Fibroblast of skin of left quadriceps (primary cell): ENCODE data around the gene EHBP1L1.
A peak's percentile ranks its signal among the peaks of the same experiment; 100 is the strongest.

Experiments
- DNase-seq, 2 experiments: peaks; one replicate each; pipeline ENCODE4 v3.0.0-alpha.2; 2013; ENCODE audit warnings: low read depth in 2 of 2

Gene EHBP1L1

GRCh38 chr11:65546217-65546958, 29.5 kb upstream of the EHBP1L1 start:
- no peak for DNase-seq

- no peak for DNase-seq
Measured at GRCh38 chr11:65547446-65548125, 28.3 kb upstream of the EHBP1L1 start.

- no peak for DNase-seq
Measured at GRCh38 chr11:65548395-65548794, 27.5 kb upstream of the EHBP1L1 start.

DNA sequence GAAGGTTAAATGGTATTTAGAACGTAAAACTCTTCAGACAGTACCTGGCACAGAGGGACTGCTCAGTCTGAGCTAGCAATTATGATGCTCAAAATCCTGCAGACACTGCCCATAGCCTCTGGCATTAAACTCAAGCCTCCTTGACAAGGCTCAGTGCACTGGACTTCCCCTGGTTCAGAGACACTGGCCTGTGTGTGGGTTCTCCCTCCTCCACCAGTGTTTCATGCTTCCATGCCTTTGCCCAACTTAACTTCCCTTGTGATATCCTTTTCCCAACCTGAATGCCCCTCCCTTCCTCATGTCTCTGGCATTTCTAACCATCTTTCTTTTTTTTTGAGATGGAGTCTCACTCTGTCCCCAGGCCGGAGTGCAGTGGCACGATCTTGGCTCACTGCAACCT, 26.8 kb upstream of the EHBP1L1 start:
- DNase-seq, result no peak

- DNase-seq, result no peak
Measured at GRCh38 chr11:65551572-65552387, 24.1 kb upstream of the EHBP1L1 start.

- DNase-seq, result no peak
Measured at GRCh38 chr11:65552388-65552951, 23.4 kb upstream of the EHBP1L1 start.

DNA sequence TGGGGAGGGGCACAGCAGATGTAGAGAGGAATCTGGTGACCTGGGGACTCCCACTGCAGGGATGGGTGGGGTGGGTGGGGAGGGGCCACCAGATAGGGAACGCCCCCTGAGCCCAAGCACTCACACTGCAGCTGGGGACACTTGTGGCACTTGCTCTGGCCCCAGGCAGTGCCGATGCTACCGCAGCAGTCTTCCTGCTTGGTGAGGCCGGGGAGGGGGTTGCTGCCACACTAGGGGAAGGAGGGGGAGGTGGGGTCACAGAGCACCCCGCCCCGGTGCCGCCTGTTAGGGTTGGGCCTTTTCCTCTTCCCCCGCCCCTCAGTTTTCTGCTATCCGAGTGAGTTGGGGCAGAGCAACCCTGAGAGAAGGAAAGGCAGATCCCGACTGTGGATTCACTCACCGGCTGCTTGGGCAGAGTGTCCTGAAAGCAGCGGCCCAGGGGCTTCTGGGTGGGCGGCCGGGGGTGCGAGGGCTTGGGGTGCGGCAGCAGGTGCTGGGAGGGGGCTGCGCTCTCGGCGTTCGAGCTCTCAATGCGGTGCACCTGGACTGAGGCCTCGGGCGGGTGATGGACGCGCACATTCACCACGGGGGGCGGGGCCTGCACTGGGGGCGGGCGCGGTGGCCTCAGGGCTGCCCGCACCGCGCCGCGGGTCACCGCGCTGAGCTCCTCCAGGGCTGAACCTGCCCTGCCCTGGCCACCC, 22.4 kb upstream of the EHBP1L1 start:
- no peak for DNase-seq

DNA sequence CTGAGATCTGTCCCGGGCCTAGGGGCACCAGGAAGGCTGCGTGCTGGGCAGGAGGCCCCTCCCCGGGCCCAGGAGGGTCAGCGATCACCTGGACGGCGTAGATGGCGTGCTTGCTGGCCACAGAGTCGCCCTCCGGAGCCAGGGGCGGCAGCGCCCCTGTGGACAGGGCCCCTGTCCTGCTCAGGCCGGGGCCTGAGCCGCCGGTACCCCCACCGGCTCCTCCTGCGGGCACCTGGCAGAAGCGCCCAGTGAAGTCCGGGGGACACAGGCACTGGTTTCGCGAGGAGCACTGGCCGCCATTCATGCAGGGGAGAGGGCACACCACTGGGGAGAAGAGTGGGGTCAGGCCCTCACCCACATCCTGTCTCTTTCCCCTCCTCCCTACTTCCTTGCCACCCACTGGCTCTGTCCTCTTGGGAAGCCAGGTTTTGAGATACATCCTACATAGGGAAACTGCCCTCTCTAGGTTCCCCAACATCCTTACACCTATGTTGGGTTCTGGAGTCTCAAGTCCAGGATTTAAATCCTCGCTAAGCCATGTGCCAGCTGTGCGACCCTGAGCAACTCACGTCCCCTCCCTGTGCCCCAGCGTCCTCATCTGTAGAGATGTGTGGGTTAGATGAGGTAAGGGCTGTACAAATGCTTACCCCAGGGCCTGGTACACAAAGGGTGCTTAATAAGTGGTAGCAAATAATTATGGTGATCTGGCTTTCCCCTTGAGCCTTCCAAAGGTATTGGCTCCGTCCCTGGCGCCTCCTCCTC, 21.6 kb upstream of the EHBP1L1 start:
- DNase-seq, result no peak

GRCh38 chr11:65554842-65555430, 20.9 kb upstream of the EHBP1L1 start:
- DNase-seq, result no peak

DNA sequence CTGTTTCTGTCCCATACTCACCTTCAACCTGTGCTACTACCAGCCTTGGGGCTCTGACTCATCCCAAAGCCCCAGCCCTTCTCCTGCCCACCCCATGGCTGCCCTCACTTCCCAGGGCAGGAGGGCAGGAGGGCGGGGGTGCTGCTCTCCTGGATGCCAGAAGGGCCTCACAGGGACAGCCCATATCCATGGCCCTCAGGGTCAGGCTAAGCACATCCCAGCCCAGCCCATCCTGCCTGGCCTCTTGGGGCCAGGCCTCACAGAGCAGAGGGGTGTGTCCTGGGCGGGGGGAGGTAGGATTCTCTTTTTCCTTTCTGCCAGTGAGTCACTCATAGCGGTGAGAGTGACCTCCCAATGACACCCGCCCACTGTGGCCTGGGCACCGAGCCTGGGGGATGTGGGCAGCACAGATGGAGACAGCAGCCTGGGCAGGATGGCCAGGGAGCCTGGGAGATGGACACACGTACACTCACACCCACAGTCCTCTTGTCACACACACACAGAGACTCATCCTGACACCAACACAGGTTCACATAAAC, 20.1 kb upstream of the EHBP1L1 start:
- no peak for DNase-seq

DNA sequence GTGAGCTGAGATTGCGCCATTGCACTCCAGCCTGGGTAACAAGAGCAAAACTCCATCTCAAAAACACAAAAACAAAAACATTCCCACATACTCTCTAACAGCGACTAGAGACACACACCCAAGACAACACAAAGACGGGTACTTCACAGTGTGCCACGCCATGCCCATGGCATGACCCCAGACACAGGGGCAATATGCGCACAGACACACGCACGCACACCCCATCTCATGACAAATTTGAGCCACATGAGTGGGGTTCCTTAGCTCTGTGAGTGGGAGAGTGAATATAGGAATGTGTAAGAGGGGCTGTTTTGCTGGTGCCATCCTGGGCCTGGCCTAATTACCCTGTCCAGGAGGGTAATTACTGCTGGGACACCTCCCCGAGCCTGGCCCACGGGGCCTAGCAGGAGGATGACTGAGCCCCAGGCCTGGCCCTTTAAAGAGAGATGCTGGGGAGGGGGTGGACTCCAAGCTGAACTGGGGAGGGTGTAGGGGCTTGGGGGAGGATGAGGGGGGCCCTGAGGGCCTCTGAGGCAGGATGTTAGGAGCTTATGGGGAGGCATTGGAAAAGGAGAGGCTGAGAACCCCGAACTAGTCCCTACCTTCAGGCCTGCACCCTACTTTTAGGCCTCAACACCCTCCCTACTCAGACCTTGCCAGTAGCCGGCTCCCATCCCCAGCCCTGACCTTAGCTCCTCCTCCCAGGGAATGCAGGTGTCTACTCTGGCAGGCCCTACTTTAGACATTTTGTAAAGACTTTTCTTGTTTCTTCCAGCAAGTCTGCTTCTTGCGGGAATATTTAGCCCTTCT, 19.2 kb upstream of the EHBP1L1 start:
- DNase-seq, result no peak

DNA sequence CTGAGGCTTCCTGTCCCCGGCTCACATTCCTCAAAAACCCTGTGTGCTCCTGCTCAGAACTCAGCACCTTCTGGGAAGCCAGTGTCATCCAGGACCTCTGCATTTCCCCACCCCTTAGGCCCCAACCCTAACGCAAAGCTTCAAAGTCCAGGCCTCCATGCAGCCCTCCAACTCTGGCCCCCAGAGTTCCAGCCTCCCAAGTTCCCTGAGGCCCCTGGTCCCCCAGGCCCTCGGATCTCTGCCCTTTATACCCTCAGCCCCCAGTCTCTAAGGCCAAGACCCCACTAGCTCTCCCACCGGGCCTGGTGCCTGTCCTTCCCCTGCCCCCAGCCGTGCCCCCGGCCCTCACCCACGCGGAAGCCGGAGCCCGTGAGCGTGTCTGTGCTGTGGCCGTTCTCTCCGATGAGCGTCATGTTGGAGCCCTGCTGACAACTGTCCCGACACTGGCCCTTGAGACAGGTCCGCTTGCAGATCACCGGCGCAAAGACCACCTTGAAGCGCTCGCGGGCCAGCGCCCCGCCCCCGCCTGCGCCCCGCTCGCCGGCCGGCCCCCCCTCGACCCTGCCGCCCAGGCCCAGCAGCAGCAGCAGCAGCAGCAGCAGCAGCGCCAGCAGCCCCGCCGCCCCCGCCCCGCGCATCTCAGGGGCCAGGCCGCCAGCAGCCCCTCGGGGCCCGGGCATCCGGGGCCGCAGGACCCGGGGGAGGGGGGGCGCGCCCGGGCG, 18.4 kb upstream of the EHBP1L1 start:
- DNase-seq, result no peak

DNA sequence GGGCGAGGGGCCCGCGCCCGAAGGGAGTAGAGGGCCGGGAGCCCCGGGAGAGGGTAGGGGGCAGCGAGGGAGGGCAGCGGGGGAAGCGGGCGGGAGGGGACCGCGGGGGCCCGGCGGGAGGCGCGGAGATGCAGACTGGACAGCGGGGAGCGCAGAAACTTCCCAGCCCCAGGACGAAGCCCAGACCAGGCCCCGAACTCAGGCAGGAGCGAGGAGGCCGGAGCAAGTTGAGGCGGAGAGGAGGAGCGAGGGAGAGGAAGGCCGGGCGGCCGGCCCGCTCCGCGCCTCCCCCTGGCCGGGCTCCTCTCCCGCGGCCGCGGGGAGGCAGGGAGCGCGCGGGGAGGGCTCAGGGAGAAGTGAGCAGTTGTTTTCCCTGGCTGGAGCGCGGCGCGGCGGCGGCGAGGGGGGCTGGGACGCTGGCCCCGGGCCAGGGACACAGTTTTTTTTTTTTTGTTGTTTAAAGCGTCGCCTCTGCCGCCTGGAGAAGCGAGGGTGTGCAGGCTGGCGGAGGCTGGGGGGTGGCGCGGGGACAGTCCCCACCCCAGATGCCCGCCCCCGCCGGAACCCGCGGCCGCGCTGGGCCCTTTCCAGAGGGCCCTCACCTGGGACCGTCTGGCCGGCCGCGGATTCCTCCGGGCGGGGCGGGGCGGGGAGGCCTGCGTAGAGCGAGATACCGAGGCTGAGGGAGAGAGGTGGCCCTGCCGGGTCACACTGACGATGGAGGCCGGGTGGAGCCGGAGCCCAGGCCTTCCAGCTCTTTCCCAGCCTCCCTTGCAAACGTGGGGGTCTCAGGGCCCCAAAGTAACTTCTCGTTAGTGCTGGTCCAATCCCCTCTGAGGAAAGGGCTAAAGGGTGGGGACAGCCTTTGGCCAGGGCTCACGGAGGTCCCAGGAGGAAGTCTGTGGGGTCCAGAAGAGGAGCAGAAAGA, 17.6 kb upstream of the EHBP1L1 start, which contains the start of gene LTBP3:
Gene LTBP3, minus strand, starts transcription at position 358 of the 928 bp plus-strand sequence. CDS start 400 bp downstream, outside the sequence.
- peak; percentile 65 to 70 for DNase-seq

DNA sequence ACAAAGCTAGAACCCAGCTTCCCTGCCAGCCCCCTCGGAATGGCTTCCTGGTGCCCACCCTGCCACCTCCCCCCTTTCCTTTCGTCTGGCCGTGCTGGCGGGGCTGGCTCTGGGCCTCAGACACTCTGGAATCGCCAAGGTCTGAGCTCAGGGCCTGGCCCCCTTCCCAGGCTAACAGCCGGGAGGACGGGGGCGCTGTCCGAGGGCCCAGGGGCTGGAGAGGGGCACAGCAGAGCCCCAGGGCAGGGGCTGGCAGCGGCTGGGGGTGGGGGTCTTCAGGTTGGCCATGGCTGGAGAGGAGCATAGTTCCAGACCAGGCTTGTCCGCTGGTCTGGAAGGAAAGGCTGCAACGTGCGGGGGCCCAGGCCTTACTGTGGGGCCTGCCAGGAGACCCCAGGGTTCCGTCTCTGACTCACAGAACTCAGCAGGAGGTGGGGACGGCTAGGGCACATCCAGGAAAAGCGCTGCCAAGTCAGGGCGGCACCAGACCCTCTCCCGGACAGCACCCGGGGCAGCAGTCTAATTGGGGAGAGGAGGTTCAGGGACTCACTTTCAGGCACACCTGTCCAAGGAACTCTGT, 16.8 kb upstream of the EHBP1L1 start:
- DNase-seq, result no peak

- no peak for DNase-seq
Measured at GRCh38 chr11:65559535-65559934, 16.3 kb upstream of the EHBP1L1 start.

DNA sequence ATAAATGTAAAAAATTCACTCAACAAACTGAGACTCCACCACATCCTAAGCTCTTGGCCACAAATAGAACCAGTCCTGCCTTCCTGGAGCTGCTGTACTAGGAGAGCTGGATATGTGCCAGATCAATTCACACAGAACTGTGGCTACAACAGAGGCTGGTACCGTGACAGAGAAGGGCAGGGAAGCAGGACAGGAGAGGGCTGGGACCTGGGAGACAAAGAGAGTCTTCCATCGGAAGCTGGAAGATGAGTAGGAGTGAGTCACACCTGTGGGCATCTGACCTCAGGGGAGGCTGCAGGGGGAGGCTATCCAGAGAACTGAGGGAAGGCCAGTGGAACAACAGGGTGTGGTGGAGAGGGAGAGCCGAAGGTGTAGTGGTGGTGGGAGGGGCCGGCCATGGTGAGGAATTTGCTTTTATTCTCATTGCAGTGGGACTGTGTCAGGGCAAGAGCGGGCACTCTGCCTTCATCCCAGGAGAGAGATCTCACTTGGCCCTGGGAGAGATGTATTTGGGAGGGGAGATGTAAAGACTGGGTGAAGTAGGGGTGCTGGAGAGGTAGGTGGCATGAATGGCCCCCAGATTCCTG, 15.8 kb upstream of the EHBP1L1 start:
- no peak for DNase-seq
